ENCODE measurements around the gene MBD6. TPM values are rescaled to one million over a fixed set of nuclear protein-coding genes. Genes with fewer than 3 reads are reported as not detected.

The MBD6 gene
- total RNA-seq, 2 donors from 2014 or later = 94.1 to 123 TPM

Other genes starting within 250 kb of the MBD6 start
- gene R3HDM2, start 91.8 kb upstream of the MBD6 start, total RNA-seq = 10 to 100 TPM; 55.4 to 57.2 TPM
- gene INHBC, start 88.0 kb upstream of the MBD6 start, total RNA-seq = not detected
- gene INHBE, start 67.5 kb upstream of the MBD6 start, total RNA-seq = under 1 TPM in 1 of 2 donors, not detected in 1; 0.45 TPM
- 1 to 10 TPM in 1 of 2 donors, under 1 TPM in 1; 0.61 to 1.0 TPM for gene GLI1, start 63.0 kb upstream of the MBD6 start, total RNA-seq
- 100 to 1,000 TPM; 138 to 154 TPM for gene ARHGAP9, start 43.0 kb upstream of the MBD6 start, total RNA-seq
- gene MARS1, start 34.8 kb upstream of the MBD6 start, total RNA-seq = 100 to 1,000 TPM; 336 to 446 TPM
- 10 to 100 TPM; 22.2 to 39.8 TPM for gene DDIT3, start 2.3 kb upstream of the MBD6 start, total RNA-seq
- gene DCTN2, start 24.4 kb downstream of the MBD6 start, total RNA-seq = 10 to 100 TPM; 94.2 to 98.7 TPM
- 1 to 10 TPM in 1 of 2 donors, under 1 TPM in 1; 0.29 to 2.0 TPM for gene KIF5A, start 27.2 kb downstream of the MBD6 start, total RNA-seq
- gene PIP4K2C, start 68.4 kb downstream of the MBD6 start, total RNA-seq = 10 to 100 TPM; 25.9 to 35.7 TPM
- gene DTX3, start 82.0 kb downstream of the MBD6 start, total RNA-seq = 10 to 100 TPM; 15.6 to 18.4 TPM
- 1 to 10 TPM in 1 of 2 donors, under 1 TPM in 1; 0.52 to 4.0 TPM for gene ARHGEF25, start 88.6 kb downstream of the MBD6 start, total RNA-seq
- 1 to 10 TPM; 1.5 to 3.6 TPM for gene B4GALNT1, start 110.4 kb downstream of the MBD6 start, total RNA-seq
- gene OS9, start 171.3 kb downstream of the MBD6 start, total RNA-seq = 100 to 1,000 TPM; 203 to 209 TPM
- gene AGAP2, start 215.9 kb downstream of the MBD6 start, total RNA-seq = 10 to 100 TPM; 47.5 to 54.1 TPM
- 10 to 100 TPM; 14.4 to 34.9 TPM for gene TSPAN31, start 222.2 kb downstream of the MBD6 start, total RNA-seq
- 100 to 1,000 TPM; 111 to 278 TPM for gene CDK4, start 229.5 kb downstream of the MBD6 start, total RNA-seq
- 10 to 100 TPM; 15.8 to 17.0 TPM for gene MARCHF9, start 232.3 kb downstream of the MBD6 start, total RNA-seq
- 10 to 100 TPM; 11.7 to 18.8 TPM for gene CYP27B1, start 244.3 kb downstream of the MBD6 start, total RNA-seq
- 10 to 100 TPM; 42.9 to 51.2 TPM for gene METTL1, start 249.3 kb downstream of the MBD6 start, total RNA-seq
- 1 to 10 TPM; 2.0 to 3.2 TPM for gene EEF1AKMT3, start 249.8 kb downstream of the MBD6 start, total RNA-seq

Data from natural killer cell treated with Interleukin-12 subunit alpha and Interleukin-12 subunit beta and Interleukin-15 and Interleukin-18, amount 100 ng/mL, for 72 hours (primary cell).